NT2/D1 (cell line): ENCODE data around the gene RAB32.
A peak's percentile ranks its signal among the peaks of the same experiment; 100 is the strongest.

ENCODE experiments used
- DNase-seq: peaks from one replicate; pipeline ENCODE4 v3.0.0-alpha.2; 2011; ENCODE audit warnings: low read depth, low spot score
- H3K27me3 ChIP-seq: 2 replicates; pipeline ENCODE4 v1.6.0; 2011; ENCODE audit warnings: mild to moderate bottlenecking; ENCODE audit not compliant: insufficient read length, insufficient read depth
- H3K36me3 ChIP-seq: 2 replicates; pipeline ENCODE4 v1.6.1; 2011; ENCODE audit warnings: mild to moderate bottlenecking, low read length, mixed read lengths; ENCODE audit not compliant: insufficient read depth, insufficient read length
- H3K4me1 ChIP-seq: 2 replicates; pipeline ENCODE4 v1.5.1; 2011; ENCODE audit not compliant: insufficient read depth, insufficient read length
- H3K4me3 ChIP-seq: 2 replicates; pipeline ENCODE4 v1.5.1; 2011; ENCODE audit warnings: low read depth; ENCODE audit not compliant: insufficient read length
- H3K9ac ChIP-seq: 2 replicates; pipeline ENCODE4 v1.6.0; 2011; ENCODE audit warnings: low read depth; ENCODE audit not compliant: insufficient read length
- H3K9me3 ChIP-seq: 2 replicates; pipeline ENCODE4 v1.5.1; 2011; ENCODE audit warnings: mild to moderate bottlenecking, low read length; ENCODE audit not compliant: insufficient read depth
- SUZ12 ChIP-seq: IDR thresholded peaks from 2 replicates; pipeline ENCODE4 v1.6.1; 2011; ENCODE audit not compliant: insufficient read length, insufficient read depth; ENCODE audit errors: extremely low read depth
- YY1 ChIP-seq: IDR thresholded peaks from 2 replicates; pipeline ENCODE4 v1.6.1; 2011; ENCODE audit not compliant: insufficient read length, insufficient read depth
- ZNF274 ChIP-seq: IDR thresholded peaks from 2 replicates; pipeline ENCODE4 v1.6.1; 2011; ENCODE audit warnings: mild to moderate bottlenecking, low read depth, low read length

The RAB32 gene

GRCh38 chr6:146543211-146543939, at the start of gene RAB32:
Gene RAB32, plus strand, starts transcription at chr6:146543833. Its CDS starts 39 bp downstream, at chr6:146543872.
- no peaks in the 10 kb centered on the region for H3K27me3 ChIP-seq
- no peaks in the 10 kb centered on the region for H3K9me3 ChIP-seq
- TF ChIP-seq ZNF274 = no peak
- no peak for TF ChIP-seq SUZ12
- TF ChIP-seq YY1 = no peak
- no peaks in the 10 kb centered on the region for H3K4me1 ChIP-seq
- H3K4me3 ChIP-seq = peak within 1 kb of the TSS; percentile 85
- no peaks in the 10 kb centered on the region for H3K36me3 ChIP-seq
- peak; percentile 67 for DNase-seq
- H3K9ac ChIP-seq = peak within 1 kb of the TSS; percentile 89

GRCh38 chr6:146498309-146498708, 45.3 kb upstream of the RAB32 start:
- no peaks in the 10 kb centered on the region for H3K4me1 ChIP-seq
- no peak overlapping the region for H3K9ac ChIP-seq
- H3K9me3 ChIP-seq = no peaks in the 10 kb centered on the region
- no peak for DNase-seq
- H3K27me3 ChIP-seq = no peaks in the 10 kb centered on the region
- TF ChIP-seq YY1 (no peak), SUZ12 (no peak), ZNF274 (no peak)
- H3K4me3 ChIP-seq = no peak overlapping the region
- no peaks in the 10 kb centered on the region for H3K36me3 ChIP-seq

GRCh38 chr6:146503096-146503495, 40.5 kb upstream of the RAB32 start:
- Histone ChIP-seq H3K9me3 (no peaks in the 10 kb centered on the region), H3K9ac (no peak overlapping the region), H3K4me3 (no peak overlapping the region), H3K36me3 (no peaks in the 10 kb centered on the region), H3K4me1 (no peaks in the 10 kb centered on the region), H3K27me3 (no peaks in the 10 kb centered on the region)
- DNase-seq = no peak
- TF ChIP-seq SUZ12 (no peak), YY1 (no peak), ZNF274 (no peak)

- Histone ChIP-seq H3K27me3 (no peaks in the 10 kb centered on the region), H3K4me3 (no peak overlapping the region), H3K4me1 (no peaks in the 10 kb centered on the region), H3K9ac (no peak overlapping the region), H3K9me3 (no peaks in the 10 kb centered on the region), H3K36me3 (no peaks in the 10 kb centered on the region)
- no peak for DNase-seq
- no peak for TF ChIP-seq ZNF274
- TF ChIP-seq YY1 = no peak
- no peak for TF ChIP-seq SUZ12
These were observed 28.4 kb upstream of the RAB32 start for GRCh38 chr6:146515212-146515611.

GRCh38 chr6:146526192-146526591, 17.4 kb upstream of the RAB32 start:
- H3K4me3 ChIP-seq = no peak overlapping the region
- no peak for DNase-seq

GRCh38 chr6:146532702-146533101, 10.9 kb upstream of the RAB32 start:
- TF ChIP-seq YY1 (no peak), SUZ12 (no peak), ZNF274 (no peak)
- Histone ChIP-seq H3K9ac (no peak overlapping the region), H3K36me3 (no peaks in the 10 kb centered on the region), H3K4me1 (no peaks in the 10 kb centered on the region), H3K27me3 (no peaks in the 10 kb centered on the region), H3K9me3 (no peaks in the 10 kb centered on the region), H3K4me3 (no peak overlapping the region)
- no peak for DNase-seq

More at GRCh38 chr6:146526192-146526591, 17.4 kb upstream of the RAB32 start:
- Histone ChIP-seq H3K9me3 (no peaks in the 10 kb centered on the region), H3K4me1 (no peaks in the 10 kb centered on the region), H3K27me3 (no peaks in the 10 kb centered on the region), H3K9ac (no peak overlapping the region), H3K36me3 (no peaks in the 10 kb centered on the region)
- TF ChIP-seq YY1 (no peak), ZNF274 (no peak), SUZ12 (no peak)

- H3K4me3 ChIP-seq = peak overlapping the region; percentile 85
- no peaks in the 10 kb centered on the region for H3K4me1 ChIP-seq
- H3K9me3 ChIP-seq = no peaks in the 10 kb centered on the region
- H3K9ac ChIP-seq = peak overlapping the region; percentile 59
- DNase-seq = no peak
- H3K27me3 ChIP-seq = no peaks in the 10 kb centered on the region
- no peaks in the 10 kb centered on the region for H3K36me3 ChIP-seq
- TF ChIP-seq SUZ12 (no peak), YY1 (no peak), ZNF274 (no peak)
These were observed 787 bp upstream of the RAB32 start for GRCh38 chr6:146542881-146543210.
